ENCODE data around the gene BABAM1.

Gene BABAM1

GRCh38 chr19:17325133-17325532 lies 57.9 kb downstream of the BABAM1 start:
- DNase-seq = no peak

- no peak for DNase-seq
These were observed 58.8 kb downstream of the BABAM1 start for GRCh38 chr19:17325881-17326594.

DNA sequence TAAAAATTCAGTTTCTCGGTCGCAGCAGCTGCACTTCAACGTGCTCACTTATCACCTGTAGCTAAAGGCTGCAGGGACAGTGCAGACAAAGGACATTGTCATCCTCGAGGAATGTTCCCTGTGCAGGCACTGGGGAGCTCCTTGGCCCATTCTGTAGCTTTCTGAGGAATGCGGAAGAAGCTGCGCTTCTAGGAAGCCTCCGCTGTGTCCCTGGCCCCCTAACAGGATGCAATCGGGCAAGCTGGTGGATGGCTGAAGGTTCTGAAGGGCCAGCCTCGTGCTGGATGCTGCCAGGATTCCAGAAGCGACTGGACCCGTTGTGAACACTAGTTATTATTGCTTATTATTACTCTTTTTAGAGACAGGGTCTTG lies 59.3 kb downstream of the BABAM1 start:
- DNase-seq = no peak

DNA sequence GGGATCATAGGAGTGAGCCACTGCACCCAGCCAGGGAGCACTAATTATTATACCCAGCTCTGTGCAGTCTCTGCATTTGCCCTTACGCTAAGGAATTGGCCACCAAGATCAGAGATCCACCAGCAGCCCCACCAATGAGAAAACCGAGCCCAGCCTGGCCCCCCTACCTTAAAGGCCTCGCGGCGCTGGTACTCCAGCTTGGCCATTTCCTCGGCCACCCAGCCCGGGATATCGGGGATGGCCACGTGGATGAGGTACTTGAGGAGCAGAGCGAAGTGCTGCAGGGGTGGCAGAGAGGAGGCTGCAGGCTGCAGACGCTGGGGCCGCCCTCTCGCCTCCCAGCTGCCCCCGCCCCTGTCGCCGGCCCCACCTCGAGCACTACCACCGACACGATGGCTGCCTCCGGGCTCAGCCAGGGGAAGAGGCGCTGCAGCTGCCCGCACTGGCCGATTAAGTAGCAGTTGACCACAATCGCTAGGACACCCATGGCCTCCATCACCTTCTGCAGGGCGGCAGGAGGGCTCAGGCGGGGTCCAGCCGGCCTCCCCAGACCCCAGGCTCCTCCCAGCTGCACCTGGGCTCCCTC lies 59.9 kb downstream of the BABAM1 start:
- DNase-seq = no peak

GRCh38 chr19:17327654-17328516 lies 60.6 kb downstream of the BABAM1 start:
- no peak for DNase-seq

Data from HCEC 1CT (cell line).